DMS 273 (cell line): Measurements from ENCODE around the gene TEX51.
A peak's percentile ranks its signal among the peaks of the same experiment; 100 is the strongest.

Source experiments
- DNase-seq: peaks from one replicate; lab custom pipeline; 2025; ENCODE audit not compliant: unreplicated experiment; lab: John Stamatoyannopoulos, UW

Gene TEX51

GRCh38 chr2:126898636-126899035 lies at the start of gene TEX51:
TEX51 (plus strand) TSS chr2:126898890; CDS start chr2:126898919, 29 bp downstream.
- no peak for DNase-seq

GRCh38 chr2:126849054-126849453 lies 49.6 kb upstream of the TEX51 start:
- no peak for DNase-seq

GRCh38 chr2:126849486-126849885 lies 49.2 kb upstream of the TEX51 start:
- DNase-seq, result no peak

- DNase-seq, result no peak
Measured at GRCh38 chr2:126849991-126850535, 48.6 kb upstream of the TEX51 start.

- DNase-seq, result peak; percentile 26
Measured at GRCh38 chr2:126850940-126851339, 47.8 kb upstream of the TEX51 start.

- no peak for DNase-seq
Measured at GRCh38 chr2:126851756-126852155, 46.9 kb upstream of the TEX51 start.

- no peak for DNase-seq
Measured at GRCh38 chr2:126852361-126852760, 46.3 kb upstream of the TEX51 start.

GRCh38 chr2:126855606-126856005 lies 43.1 kb upstream of the TEX51 start:
- no peak for DNase-seq

- no peak for DNase-seq
Measured at GRCh38 chr2:126856403-126856802, 42.3 kb upstream of the TEX51 start.

- DNase-seq, result no peak
Measured at GRCh38 chr2:126857502-126857901, 41.2 kb upstream of the TEX51 start.

GRCh38 chr2:126858013-126858412 lies 40.7 kb upstream of the TEX51 start:
- no peak for DNase-seq

- no peak for DNase-seq
Measured at GRCh38 chr2:126858436-126858835, 40.3 kb upstream of the TEX51 start.

- DNase-seq, result no peak
Measured at GRCh38 chr2:126858991-126859390, 39.7 kb upstream of the TEX51 start.

- DNase-seq, result no peak
Measured at GRCh38 chr2:126859631-126860030, 39.1 kb upstream of the TEX51 start.

- DNase-seq, result no peak
Measured at GRCh38 chr2:126860385-126860784, 38.3 kb upstream of the TEX51 start.

- DNase-seq, result no peak
Measured at GRCh38 chr2:126862730-126863129, 36.0 kb upstream of the TEX51 start.

GRCh38 chr2:126863336-126864015 lies 35.2 kb upstream of the TEX51 start:
- no peak for DNase-seq

- peak; percentile 18 for DNase-seq
Measured at GRCh38 chr2:126864861-126865260, 33.8 kb upstream of the TEX51 start.

- no peak for DNase-seq
Measured at GRCh38 chr2:126866451-126866850, 32.2 kb upstream of the TEX51 start.

- DNase-seq, result no peak
Measured at GRCh38 chr2:126874961-126875360, 23.7 kb upstream of the TEX51 start.

- DNase-seq, result no peak
Measured at GRCh38 chr2:126876631-126877030, 22.1 kb upstream of the TEX51 start.

- DNase-seq, result no peak
Measured at GRCh38 chr2:126877041-126877440, 21.6 kb upstream of the TEX51 start.
